ENCODE measurements around the gene ERC2. TPM values are rescaled to one million over a fixed set of nuclear protein-coding genes. Genes with fewer than 3 reads are reported as not detected.

ERC2 gene
- total RNA-seq, 2 donors from 2014 or later = 0.21 TPM; not detected in 1

- Mint-ChIP-seq H3K27me3 (peaks cover 13% of the 10 kb centered on the region), H3K4me3 (no peak overlapping the region), H3K4me1 (no peaks in the 10 kb centered on the region), H3K36me3 (ENCODE audit: low read depth) (no peaks in the 10 kb centered on the region), H3K27ac (no peak overlapping the region)
- ATAC-seq (no peak), DNase-seq (no peak)
- H3K9me3 ChIP-seq (ENCODE audit: control insufficient read depth, low read length, poor library complexity, severe bottlenecking) = no peaks in the 10 kb centered on the region
These were observed 239.0 kb downstream of the ERC2 start for GRCh38 chr3:56229311-56229710.

GRCh38 chr3:56222866-56223265, 245.4 kb downstream of the ERC2 start:
- Mint-ChIP-seq H3K4me1 (no peaks in the 10 kb centered on the region), H3K27me3 (peaks cover 12% of the 10 kb centered on the region), H3K4me3 (no peak overlapping the region), H3K27ac (no peak overlapping the region), H3K36me3 (ENCODE audit: low read depth) (no peaks in the 10 kb centered on the region)
- H3K9me3 ChIP-seq (ENCODE audit: control insufficient read depth, low read length, poor library complexity, severe bottlenecking) = no peaks in the 10 kb centered on the region
- no peak for DNase-seq
- no peak for ATAC-seq

GRCh38 chr3:56219894-56220805, 248.1 kb downstream of the ERC2 start:
- Mint-ChIP-seq H3K27ac (no peak overlapping the region), H3K27me3 (peaks cover 11% of the 10 kb centered on the region), H3K36me3 (ENCODE audit: low read depth) (no peaks in the 10 kb centered on the region), H3K4me1 (no peaks in the 10 kb centered on the region), H3K4me3 (no peak overlapping the region)
- ATAC-seq = no peak
- no peak for DNase-seq
- H3K9me3 ChIP-seq (ENCODE audit: control insufficient read depth, low read length, poor library complexity, severe bottlenecking) = no peaks in the 10 kb centered on the region

- Mint-ChIP-seq H3K27ac (no peak overlapping the region), H3K27me3 (peaks cover 10% of the 10 kb centered on the region), H3K36me3 (ENCODE audit: low read depth) (no peaks in the 10 kb centered on the region), H3K4me1 (no peaks in the 10 kb centered on the region), H3K4me3 (no peak overlapping the region)
- no peak for DNase-seq
- H3K9me3 ChIP-seq (ENCODE audit: control insufficient read depth, low read length, poor library complexity, severe bottlenecking) = no peaks in the 10 kb centered on the region
- no peak for ATAC-seq
These were observed 258.1 kb downstream of the ERC2 start for GRCh38 chr3:56209982-56210751.

GRCh38 chr3:56207922-56208321, 260.3 kb downstream of the ERC2 start:
- H3K9me3 ChIP-seq (ENCODE audit: control insufficient read depth, low read length, poor library complexity, severe bottlenecking) = no peaks in the 10 kb centered on the region
- Mint-ChIP-seq H3K27me3 (peaks cover 15% of the 10 kb centered on the region), H3K36me3 (ENCODE audit: low read depth) (no peaks in the 10 kb centered on the region), H3K4me3 (no peak overlapping the region), H3K4me1 (no peaks in the 10 kb centered on the region), H3K27ac (no peak overlapping the region)
- no peak for ATAC-seq
- DNase-seq = no peak

GRCh38 chr3:56205406-56205805, 262.9 kb downstream of the ERC2 start:
- ATAC-seq (no peak), DNase-seq (no peak)
- Mint-ChIP-seq H3K27ac (no peak overlapping the region), H3K4me1 (no peaks in the 10 kb centered on the region), H3K27me3 (peaks cover 15% of the 10 kb centered on the region), H3K4me3 (no peak overlapping the region), H3K36me3 (ENCODE audit: low read depth) (no peaks in the 10 kb centered on the region)
- no peaks in the 10 kb centered on the region for H3K9me3 ChIP-seq (ENCODE audit: control insufficient read depth, low read length, poor library complexity, severe bottlenecking)

- H3K4me1 Mint-ChIP-seq = no peaks in the 10 kb centered on the region
- DNase-seq = no peak
- H3K36me3 Mint-ChIP-seq (ENCODE audit: low read depth) = no peaks in the 10 kb centered on the region
- H3K4me3 Mint-ChIP-seq = no peak overlapping the region
- H3K27me3 Mint-ChIP-seq = peaks cover 15% of the 10 kb centered on the region
- no peaks in the 10 kb centered on the region for H3K9me3 ChIP-seq (ENCODE audit: control insufficient read depth, low read length, poor library complexity, severe bottlenecking)
- no peak for ATAC-seq
- H3K27ac Mint-ChIP-seq = no peak overlapping the region
These were observed 265.3 kb downstream of the ERC2 start for GRCh38 chr3:56202997-56203396.

GRCh38 chr3:56201407-56201806, 266.9 kb downstream of the ERC2 start:
- Mint-ChIP-seq H3K4me1 (no peaks in the 10 kb centered on the region), H3K36me3 (ENCODE audit: low read depth) (no peaks in the 10 kb centered on the region), H3K27me3 (peaks cover 15% of the 10 kb centered on the region), H3K4me3 (no peak overlapping the region), H3K27ac (no peak overlapping the region)
- no peak for DNase-seq
- no peaks in the 10 kb centered on the region for H3K9me3 ChIP-seq (ENCODE audit: control insufficient read depth, low read length, poor library complexity, severe bottlenecking)
- no peak for ATAC-seq

- DNase-seq (no peak), ATAC-seq (no peak)
- Mint-ChIP-seq H3K36me3 (ENCODE audit: low read depth) (no peaks in the 10 kb centered on the region), H3K4me3 (no peak overlapping the region), H3K27me3 (peaks cover 6% of the 10 kb centered on the region), H3K4me1 (no peaks in the 10 kb centered on the region), H3K27ac (no peak overlapping the region)
- no peaks in the 10 kb centered on the region for H3K9me3 ChIP-seq (ENCODE audit: control insufficient read depth, low read length, poor library complexity, severe bottlenecking)
These were observed 268.0 kb downstream of the ERC2 start for GRCh38 chr3:56200251-56200650.

- DNase-seq = no peak
- no peak for ATAC-seq
- no peak overlapping the region for H3K27ac Mint-ChIP-seq
- H3K4me1 Mint-ChIP-seq = no peaks in the 10 kb centered on the region
- H3K36me3 Mint-ChIP-seq (ENCODE audit: low read depth) = no peaks in the 10 kb centered on the region
- peaks cover 1% of the 10 kb centered on the region for H3K27me3 Mint-ChIP-seq
- H3K4me3 Mint-ChIP-seq = no peak overlapping the region
- H3K9me3 ChIP-seq (ENCODE audit: control insufficient read depth, low read length, poor library complexity, severe bottlenecking) = no peaks in the 10 kb centered on the region
These were observed 270.3 kb downstream of the ERC2 start for GRCh38 chr3:56197991-56198390.

- H3K27ac Mint-ChIP-seq = no peak overlapping the region
- no peak overlapping the region for H3K4me3 Mint-ChIP-seq
- no peaks in the 10 kb centered on the region for H3K36me3 Mint-ChIP-seq (ENCODE audit: low read depth)
- ATAC-seq = no peak
- H3K27me3 Mint-ChIP-seq = peaks cover 5% of the 10 kb centered on the region
- no peak for DNase-seq
- no peaks in the 10 kb centered on the region for H3K9me3 ChIP-seq (ENCODE audit: control insufficient read depth, low read length, poor library complexity, severe bottlenecking)
- no peaks in the 10 kb centered on the region for H3K4me1 Mint-ChIP-seq
These were observed 270.9 kb downstream of the ERC2 start for GRCh38 chr3:56197259-56197965.

GRCh38 chr3:56196700-56197099, 271.6 kb downstream of the ERC2 start:
- ATAC-seq (no peak), DNase-seq (no peak)
- Mint-ChIP-seq H3K27ac (no peak overlapping the region), H3K4me1 (no peaks in the 10 kb centered on the region), H3K4me3 (no peak overlapping the region), H3K36me3 (ENCODE audit: low read depth) (no peaks in the 10 kb centered on the region), H3K27me3 (peaks cover 5% of the 10 kb centered on the region)
- no peaks in the 10 kb centered on the region for H3K9me3 ChIP-seq (ENCODE audit: control insufficient read depth, low read length, poor library complexity, severe bottlenecking)

GRCh38 chr3:56193519-56193918, 274.7 kb downstream of the ERC2 start:
- ATAC-seq = no peak
- Mint-ChIP-seq H3K4me1 (no peaks in the 10 kb centered on the region), H3K36me3 (ENCODE audit: low read depth) (no peaks in the 10 kb centered on the region), H3K27ac (no peak overlapping the region), H3K4me3 (no peak overlapping the region), H3K27me3 (peaks cover 10% of the 10 kb centered on the region)
- H3K9me3 ChIP-seq (ENCODE audit: control insufficient read depth, low read length, poor library complexity, severe bottlenecking) = no peaks in the 10 kb centered on the region
- DNase-seq = no peak

All from T-helper 17 cell (primary cell).